Right kidney (tissue), 1 donor: ENCODE data around the gene PIK3CB.
"Not testable (repeated sequence)": the region's sequence is repeated elsewhere in the genome, so short reads cannot be mapped to it uniquely, and the experiment has no call there.

Experiments
- DNase-seq: peaks from one replicate; pipeline ENCODE4 v3.0.0-alpha.2; 2016

PIK3CB gene

DNA sequence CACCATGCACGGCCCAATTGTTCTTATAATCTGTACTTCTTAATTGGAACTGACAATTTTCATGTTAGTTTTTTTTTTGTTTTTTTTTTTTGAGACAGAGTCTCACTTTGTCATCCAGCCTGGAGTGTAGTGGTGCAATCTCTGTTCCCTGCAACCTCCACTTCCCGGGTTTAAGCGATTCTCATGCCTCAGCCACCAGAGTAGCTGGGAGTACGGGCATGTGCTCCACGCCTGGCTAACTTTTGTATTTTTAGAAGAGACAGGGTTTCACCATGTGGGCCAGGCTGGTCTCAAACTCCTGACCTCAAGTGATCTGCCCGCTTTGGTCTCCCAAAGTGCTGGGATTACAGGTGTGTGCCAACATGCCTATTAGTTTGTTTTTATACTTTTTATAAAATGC is 153.8 kb downstream of the PIK3CB start:
- not testable (repeated sequence) for DNase-seq

DNA sequence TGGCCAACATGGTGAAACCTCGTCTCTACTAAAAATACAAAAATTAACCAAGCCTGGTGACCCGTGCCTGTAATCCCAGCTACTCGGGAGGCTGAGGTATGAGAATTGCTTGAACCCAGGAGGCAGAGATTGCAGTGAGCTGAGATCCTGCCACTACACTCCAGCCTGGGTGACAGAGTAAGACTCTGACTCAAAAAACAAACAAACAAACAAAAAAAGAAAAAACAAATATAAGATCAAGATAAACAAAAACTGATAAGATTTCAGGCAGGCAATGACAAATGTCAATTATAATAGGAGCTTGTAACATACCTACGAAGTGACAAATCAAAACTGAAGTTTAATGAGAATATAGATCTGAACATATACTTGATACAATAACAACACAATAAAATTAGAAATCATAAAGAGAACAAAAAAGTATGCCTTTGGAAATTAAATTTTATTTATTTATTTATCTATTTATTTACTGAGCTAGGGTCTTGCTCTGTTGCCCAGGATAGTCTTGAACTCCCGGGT is 155.8 kb downstream of the PIK3CB start:
- no peak for DNase-seq

DNA sequence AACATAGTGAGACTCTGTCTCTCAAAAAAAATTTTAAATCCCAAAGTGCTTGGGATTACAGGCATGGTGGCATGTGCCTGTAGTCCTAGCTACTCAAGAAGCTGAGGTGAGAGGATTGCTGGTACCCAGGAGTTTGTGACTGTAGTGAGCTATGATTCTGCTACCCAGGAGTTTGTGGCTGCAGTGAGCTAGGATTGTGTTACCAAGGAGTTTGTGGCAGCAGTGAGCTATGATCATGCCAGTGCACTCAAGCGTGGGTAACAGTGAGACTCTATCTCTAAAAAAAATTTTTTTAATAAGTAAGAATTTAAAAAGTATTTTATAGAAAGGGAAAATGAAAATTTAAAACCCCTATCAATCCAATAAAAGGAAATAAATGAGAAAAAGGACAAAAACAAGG is 156.6 kb downstream of the PIK3CB start:
- no peak for DNase-seq

DNA sequence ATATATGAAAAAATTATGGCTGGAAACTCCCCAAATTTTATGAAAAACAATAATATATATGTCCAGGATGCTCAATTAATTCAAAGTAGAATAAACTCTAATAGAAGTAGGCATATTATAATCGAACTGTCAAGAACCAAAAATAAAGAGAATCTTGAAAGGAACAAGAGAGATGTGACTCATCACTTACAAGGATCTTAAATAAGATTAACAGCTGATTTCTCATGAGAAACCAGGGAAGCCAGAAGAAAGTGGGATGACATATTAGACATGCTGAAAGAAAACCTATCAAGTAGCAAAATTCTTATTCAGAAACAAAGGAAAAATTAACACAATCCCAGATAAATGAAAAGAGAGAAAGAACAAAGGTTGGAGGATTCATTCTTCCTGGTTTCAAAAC is 159.3 kb downstream of the PIK3CB start:
- no peak for DNase-seq

DNA sequence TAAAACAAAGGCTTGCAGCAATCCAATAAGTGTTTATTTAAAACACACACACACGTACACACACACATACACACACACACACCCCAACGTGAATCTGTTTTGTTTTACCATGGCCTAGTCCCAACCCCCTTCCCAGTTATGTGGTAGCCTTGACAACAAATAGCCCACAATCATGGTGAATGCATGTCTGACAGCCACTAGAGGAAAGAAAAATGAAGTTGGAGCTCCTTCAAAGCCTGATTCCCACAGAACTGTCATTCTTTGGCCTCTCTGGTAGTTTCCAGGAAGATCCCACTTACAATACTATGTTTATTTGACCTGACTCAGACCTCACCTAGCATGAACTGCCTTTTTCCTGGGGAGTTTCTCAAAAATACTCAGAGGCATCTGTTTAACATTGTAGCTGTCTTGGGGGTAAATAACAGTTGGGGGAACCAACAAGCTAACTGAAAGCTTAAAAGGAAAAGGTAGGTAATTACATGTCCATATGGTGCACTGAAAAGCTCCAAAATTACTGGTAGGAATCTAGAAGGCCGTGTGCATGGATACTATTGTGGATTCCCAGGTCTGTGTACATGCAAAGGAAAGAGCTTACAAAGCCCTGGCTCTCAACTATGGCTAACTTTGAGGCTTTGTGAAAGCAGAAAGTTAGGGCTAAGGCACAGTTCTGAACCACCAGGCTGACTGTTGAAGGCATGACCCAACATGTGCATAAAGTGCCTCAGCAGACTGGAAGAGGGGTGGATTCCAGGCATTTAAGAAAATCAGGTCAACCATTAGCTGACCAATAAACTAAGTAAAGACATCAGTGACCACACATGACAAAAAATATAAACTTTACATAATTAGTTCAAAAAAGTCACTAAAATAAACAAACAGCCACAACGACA is 160.8 kb downstream of the PIK3CB start:
- no peak for DNase-seq

DNA sequence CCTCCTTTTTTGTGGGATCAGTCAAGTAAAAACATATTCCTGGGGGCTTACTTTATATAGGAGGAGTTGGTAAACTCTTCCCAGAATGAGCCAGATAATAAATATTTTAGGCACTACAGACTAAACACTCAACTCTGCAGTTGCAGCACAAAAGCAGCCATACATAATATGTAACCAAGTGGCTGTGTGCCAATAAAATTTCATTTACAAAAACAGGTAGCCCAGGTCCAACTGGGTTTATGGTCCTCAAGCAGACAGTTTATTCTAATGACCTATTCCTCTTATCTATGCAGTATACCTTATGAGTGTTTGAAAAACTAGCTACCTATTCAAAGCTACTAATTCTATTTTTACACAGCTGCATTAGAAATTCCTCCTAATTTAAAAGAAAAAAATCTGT is 164.3 kb downstream of the PIK3CB start:
- DNase-seq = no peak

DNA sequence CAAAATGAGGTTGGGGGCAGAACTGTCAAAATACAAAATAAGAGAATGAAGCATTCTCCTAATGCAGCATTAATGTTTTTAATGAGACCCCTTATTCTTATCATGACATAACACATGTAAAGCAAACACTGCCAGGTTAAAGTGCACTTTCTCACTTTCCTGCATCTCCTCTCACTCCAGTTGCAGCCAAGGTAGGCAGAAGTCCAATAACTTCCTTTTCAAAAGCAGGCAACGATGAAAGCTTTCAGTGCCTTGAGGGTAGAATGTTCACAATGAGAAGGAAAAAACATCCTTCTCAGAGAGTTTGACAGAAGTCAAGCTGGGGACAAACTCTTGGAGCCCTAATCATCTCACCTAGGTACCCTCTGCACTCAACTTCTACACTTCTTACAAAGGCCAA is 166.6 kb downstream of the PIK3CB start:
- DNase-seq = no peak

DNA sequence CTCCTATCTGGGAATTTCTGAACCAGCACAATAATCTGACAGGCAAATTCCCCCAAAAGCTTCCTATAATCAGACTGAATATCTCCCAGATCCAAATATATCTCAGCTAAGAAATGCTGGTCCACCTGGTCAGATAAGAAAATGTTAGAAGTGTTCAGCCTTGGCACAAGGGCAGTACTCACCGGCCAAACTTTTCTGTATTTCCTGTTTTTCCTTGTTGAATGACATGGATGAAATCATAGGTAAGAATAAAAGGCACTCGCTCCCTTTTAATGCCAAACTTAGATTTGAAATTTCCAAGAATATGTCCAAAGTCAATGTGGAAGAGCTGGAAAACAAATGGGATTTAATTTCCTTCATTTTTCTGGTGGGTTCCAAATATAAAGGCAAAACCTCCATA is 177.2 kb downstream of the PIK3CB start:
- no peak for DNase-seq

DNA sequence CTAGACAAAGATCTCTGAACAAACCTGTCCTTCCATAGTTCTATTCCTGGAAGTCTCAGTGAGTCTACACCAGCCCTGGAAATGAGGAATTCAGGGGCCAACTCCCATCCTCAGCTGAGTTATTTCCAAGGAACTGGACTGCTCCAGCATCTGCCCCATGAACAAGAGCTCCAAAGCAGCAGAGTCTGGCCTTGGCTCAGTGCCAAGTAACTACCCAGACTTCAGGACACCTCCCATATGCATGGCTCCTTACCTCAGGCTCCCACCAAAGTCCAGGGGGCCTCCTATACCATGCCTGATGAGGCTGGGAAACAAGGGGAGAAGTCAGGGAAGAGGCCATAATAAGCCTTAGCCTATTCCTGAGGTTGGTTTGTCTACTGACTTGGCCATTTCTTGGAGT is 181.2 kb downstream of the PIK3CB start:
- no peak for DNase-seq

DNA sequence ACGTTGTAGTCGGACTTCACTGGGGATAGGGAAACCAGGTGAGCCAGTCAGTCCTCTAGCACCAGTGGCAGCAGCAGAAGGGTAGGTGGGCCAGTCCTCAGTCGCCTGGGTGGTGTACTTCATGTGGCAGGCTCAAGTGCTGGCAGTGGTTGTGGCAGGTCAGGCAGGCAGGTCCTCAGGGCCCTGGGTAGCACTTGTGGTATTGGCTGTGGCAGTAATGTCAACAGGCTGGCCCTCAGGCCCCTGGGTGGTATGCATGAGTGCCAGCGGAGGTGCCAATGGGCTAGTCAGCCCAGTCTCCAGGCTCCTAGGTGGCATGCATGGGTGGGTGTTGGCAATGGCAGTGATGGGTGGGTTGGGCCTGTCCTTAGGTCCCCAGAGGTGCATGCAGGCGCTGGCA is 185.6 kb downstream of the PIK3CB start:
- no peak for DNase-seq

DNA sequence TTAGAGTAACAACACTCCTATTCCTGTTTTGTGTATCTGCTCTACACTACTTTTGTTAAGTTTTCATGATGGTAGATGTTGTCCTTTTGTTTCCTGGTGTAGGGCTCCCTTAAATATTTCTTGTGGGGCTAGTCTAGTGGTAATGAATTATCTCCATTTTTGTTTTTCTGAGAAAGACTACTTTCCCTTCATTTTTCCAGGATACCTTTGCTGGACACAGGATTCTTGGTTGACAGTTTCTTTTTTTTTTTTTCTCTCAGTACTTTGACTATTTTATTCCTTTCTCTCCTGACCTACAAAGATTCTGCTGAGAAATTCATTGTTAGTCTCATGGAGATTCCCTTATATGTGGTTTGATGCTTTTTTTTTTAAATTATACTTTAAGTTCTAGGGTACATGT is 188.2 kb downstream of the PIK3CB start:
- no peak for DNase-seq

DNA sequence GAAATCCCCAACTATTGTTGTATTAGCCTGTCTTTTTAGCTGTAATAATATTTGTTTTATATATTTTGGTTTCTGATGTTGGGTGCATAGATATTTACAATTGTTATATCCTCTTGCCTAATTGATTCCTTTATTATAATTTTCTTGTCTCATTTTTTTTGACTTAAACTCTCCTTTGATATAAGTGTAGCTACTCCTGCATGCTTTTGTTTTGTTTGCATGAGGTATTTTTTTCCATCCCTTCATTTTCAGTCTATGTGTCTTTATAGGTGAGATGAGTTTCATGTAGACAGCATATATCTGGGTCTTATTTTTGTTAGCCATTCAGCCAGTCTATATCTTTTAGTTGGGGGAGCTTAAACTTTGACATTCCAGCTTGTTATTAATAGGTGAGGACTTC is 188.7 kb downstream of the PIK3CB start:
- DNase-seq = no peak

DNA sequence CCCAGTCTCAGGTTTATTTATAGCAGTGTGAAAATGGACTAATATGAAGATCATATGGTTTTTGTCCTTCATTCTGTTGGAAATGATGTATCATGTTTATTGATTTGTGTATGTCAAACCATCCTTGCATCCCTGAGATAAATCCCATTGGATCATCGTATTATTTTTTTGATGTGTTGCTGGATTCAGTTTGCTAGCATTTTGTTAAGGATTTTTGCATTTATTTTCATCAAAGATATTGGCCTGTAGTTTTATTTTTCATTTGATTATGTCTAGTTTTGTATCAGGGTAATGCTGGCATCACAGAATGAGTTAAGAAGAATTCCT is 191.8 kb downstream of the PIK3CB start:
- no peak for DNase-seq

DNA sequence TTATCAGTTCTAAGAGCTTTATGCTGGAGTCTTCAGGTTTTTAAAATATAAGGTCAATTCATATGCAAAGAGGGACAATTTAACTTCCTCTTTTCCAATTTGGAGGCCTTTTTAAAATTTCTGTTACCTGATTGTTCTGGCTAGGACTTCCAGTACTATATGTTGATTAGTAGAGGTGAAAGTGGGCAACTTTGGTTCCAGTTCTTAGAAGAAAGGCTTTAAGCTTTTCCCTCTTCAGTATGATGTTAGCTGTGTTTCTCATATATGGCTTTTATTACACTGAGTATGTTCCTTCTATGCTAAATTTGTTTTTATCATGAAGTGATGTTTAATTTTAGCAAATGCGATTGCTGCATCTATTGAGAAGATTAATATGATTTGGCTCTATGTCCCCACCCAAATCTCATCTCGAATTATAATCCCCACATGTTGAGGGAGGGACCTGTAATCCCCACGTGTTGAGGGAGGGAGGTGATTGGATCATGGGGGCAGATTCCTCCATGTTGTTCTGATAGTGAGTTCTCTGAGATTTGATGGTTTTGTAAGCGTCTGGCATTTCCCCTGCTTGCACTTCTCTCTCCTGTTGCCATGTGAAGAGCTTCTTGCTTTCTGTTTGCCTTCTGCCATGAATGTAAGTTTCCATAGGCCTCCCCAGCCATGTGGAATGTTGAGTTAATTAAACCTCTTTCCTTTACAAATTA is 192.4 kb downstream of the PIK3CB start:
- DNase-seq = no peak

DNA sequence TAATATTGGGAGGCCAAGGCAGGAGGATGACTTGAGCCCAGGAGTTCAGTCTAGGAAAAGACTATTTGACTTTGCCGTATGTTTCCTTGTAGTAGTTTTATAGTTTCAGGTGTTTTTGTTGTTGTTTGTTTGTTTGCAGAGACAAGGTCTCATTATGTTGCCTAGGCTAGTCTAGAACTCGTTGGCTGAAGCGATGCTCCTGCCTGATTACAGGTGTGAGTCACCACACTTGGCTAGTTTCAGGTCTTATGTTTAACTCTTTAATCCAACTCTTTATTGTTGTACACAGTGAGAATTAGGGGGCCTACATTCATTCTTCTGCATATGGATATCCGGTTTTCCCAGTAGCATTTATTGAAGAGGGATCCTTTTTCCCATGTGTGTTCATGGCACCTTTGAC is 194.2 kb downstream of the PIK3CB start:
- DNase-seq = no peak

DNA sequence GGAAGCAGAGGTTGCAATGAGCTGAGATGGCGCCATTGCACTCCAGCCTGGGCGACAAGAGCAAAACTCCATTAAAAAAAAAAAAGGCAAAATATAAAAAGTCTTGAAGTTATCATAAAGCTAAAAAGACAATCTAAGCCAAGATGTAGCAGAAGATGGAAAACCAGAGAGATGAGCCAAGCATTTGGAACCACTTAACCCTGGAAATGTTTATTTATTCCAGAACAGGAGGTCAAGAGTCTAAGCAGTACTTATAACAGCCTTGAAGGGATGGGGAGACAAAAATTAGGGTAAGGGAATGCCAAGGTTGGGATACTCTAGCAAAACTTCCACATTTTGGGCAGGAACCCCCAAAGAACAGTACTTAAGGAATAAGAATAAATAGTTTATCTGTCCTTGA is 196.1 kb downstream of the PIK3CB start:
- DNase-seq = no peak

DNA sequence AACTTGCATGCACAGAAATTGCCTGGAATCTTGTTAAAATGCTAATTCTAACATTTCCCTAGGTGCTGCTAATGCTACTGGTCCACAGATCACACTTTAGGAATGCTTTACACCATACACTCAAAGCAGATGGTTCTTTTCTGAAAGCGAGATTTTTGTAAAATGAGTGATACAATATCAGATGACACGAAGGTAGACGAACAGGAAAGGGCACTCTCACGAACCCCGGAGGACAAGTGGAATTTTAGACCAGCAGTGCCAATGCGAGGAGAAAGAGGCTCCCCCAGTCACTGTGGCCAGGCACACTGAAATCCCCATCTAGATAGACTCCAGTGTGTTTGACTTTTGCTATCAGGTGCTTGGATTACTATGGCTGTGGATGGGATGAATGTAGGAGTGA is 205.2 kb downstream of the PIK3CB start:
- DNase-seq = no peak

DNA sequence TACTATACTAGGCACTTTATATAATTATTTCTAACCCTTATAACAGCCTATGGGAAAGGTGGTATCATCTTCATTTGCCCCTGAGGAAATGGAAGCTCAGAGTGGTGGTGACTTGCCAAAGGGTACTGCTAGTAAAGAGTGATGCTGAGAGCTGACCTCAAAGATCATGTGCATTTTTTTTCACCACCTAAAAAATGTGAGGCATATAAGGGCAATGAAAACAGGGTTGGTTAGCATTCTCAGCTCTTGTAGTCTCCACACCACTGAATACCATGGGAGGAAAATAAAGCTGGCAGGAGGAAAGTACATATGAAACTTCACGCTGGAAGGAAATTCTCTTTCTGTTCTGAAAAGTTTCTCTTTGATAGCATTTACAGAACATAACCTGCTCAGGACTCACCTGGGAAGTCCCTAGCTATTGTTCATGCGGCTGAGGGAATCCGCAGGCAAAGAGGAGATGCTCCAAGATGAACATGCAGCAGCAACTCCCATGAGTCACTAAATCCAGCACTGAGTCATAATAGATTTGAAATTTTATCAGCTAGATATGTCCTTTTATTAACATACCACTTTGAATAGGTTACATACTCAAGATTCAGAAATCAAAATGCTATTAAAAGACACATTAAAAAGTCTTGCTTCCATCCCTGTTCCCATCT is 208.9 kb downstream of the PIK3CB start:
- DNase-seq = no peak

DNA sequence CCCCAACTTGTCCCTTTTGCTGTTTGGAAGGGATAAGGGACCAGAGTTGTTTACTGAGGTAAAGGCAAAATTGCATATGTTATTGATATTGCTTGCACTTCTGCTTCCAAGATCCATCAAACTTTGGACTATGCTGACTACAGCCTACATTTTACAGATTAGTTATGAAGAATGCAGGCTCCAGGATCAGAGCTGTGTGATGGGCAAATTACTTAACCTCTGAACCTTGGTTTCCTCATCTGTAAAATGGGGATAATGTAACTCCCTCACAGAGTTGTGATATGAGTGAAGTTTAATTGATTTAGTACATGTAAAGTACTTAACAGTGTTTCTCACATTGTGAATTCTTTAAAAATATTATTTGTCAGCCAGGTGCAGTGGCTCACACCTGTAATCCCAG is 210.2 kb downstream of the PIK3CB start:
- DNase-seq = no peak

DNA sequence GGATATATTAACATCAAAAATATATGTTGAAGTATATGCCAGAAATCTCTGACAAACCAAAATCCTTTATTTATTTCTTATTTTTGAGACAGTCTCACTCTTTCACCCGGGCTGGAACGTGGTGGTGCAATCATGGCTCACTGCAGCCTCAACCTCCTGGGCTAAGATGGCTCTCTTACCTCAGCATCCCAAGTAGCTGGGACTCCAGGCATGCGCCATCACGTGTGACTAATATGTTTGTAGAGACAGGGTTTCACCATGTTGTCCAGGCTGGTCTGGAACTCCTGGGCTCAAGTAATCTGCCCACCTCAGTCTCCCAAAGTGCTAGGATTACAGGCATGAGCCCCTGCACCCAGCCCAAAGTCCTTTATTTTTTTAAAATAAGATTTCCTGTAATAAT is 214.3 kb downstream of the PIK3CB start:
- DNase-seq = no peak

DNA sequence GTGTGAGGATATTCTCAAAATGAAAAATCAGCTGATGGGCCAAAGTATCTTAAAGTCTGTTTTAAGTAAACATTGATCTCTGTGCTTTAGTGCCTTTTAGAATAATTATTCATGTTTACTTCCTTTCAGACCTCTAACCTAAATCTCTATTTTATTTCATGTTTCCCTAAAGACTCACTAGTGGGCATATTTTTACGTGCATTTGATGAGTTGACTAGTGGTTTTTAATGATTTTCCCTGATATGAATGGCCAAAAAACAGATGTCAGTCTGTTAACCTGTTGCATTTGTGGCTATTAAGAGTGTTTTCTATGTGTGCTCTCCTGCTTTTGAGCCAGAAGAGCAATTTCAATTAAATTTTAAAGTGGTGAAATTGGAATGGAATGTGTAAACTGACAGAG is 219.3 kb downstream of the PIK3CB start:
- no peak for DNase-seq

DNA sequence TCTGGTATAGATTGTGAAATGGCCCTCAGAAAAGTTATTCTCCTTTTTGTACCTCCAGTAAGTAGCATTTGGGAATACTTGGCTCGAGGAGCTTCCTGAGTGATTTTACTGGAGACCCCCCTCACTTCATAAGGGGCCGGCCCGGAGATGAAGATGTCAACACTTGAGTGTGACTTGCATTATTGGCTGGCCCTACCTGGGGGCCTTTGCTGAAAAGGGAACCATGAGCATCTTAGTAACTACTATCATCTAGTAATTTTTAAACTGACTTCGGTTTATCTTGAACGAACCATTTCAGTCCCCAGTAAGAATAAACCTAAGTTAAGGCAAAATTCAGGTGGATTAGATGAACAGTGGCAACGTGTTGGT is 224.8 kb downstream of the PIK3CB start:
- DNase-seq = no peak

DNA sequence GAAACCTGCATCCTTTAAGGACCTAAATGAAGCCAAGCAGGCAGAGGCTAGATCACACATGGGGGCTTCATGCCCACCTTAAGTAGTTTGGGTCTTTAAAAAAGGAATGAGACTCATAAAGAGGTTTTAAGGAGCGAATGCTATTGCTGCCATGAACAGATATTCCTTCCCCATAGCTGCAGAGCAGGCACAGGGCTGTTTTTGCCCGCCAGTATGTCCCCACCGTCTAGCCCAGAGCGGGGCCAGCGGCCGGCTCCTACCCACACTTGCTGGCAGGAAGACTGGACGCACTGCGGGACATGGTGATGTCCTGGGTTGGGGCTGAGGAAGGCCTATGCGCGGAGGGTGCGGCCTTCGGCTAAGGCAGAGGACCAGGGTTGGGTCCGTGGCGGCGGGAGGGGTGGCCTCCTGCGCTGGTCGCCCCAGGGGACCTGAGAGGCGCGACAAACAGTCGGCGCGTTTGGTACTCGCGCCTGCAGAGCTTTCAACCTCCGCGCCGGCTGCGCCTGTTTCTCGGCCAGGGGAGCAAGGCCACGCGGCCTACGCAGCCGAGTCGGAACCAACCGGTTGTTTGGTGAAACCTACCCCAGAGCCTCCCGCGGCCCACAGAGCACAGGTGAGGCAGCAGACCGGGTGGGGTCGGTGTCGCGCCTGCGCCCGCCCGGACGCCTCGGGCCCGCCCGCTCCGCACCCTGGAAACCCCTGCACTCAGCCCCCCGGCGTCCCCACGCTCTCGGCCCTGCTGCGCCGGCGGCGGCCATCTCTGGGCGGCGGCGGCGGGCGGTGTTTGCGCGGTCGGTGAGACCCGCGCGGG is 226.2 kb downstream of the PIK3CB start, which contains the start of gene FAIM:
FAIM (plus strand) TSS at position 450 of the 814 bp plus-strand sequence. CDS start 10,956 bp downstream, outside the sequence.
- peak; percentile 99 for DNase-seq
